HK-2 (cell line): ENCODE measurements around the gene KRCC1.
"Not testable (repeated sequence)": the region's sequence is repeated elsewhere in the genome, so short reads cannot be mapped to it uniquely, and the experiment has no call there.

ENCODE experiments used
- DNase-seq: peaks from one replicate; pipeline ENCODE4 v3.0.0-alpha.2; 2018; ENCODE audit not compliant: unreplicated experiment

The KRCC1 gene

GRCh38 chr2:88042476-88042875 is 13.1 kb downstream of the KRCC1 start:
- no peak for DNase-seq

GRCh38 chr2:88038263-88039105 is 17.1 kb downstream of the KRCC1 start:
- DNase-seq, result no peak

- no peak for DNase-seq
Measured at GRCh38 chr2:88036606-88037005, 19.0 kb downstream of the KRCC1 start.

GRCh38 chr2:88036182-88036581 is 19.4 kb downstream of the KRCC1 start:
- no peak for DNase-seq

- no peak for DNase-seq
Measured at GRCh38 chr2:88032070-88032702, 23.4 kb downstream of the KRCC1 start.

- no peak for DNase-seq
Measured at GRCh38 chr2:88028931-88029330, 26.7 kb downstream of the KRCC1 start.

- no peak for DNase-seq
Measured at GRCh38 chr2:88027697-88028389, 27.7 kb downstream of the KRCC1 start.

GRCh38 chr2:88024509-88024908 is 31.1 kb downstream of the KRCC1 start:
- DNase-seq, result no peak

GRCh38 chr2:88022669-88022921 is 33.0 kb downstream of the KRCC1 start:
- no peak for DNase-seq

- no peak for DNase-seq
Measured at GRCh38 chr2:88019985-88020384, 35.6 kb downstream of the KRCC1 start.

GRCh38 chr2:88018909-88019308 is 36.7 kb downstream of the KRCC1 start:
- DNase-seq, result no peak

GRCh38 chr2:88018077-88018805 is 37.3 kb downstream of the KRCC1 start:
- not testable (repeated sequence) for DNase-seq

GRCh38 chr2:88017780-88018038 is 37.9 kb downstream of the KRCC1 start:
- not testable (repeated sequence) for DNase-seq

- no peak for DNase-seq
Measured at GRCh38 chr2:88016960-88017779, 38.4 kb downstream of the KRCC1 start.

- peak; percentile 84 for DNase-seq
Measured at GRCh38 chr2:88016086-88016959, 39.3 kb downstream of the KRCC1 start, which contains the start of gene RNU2-63P. Gene RNU2-63P (minus strand): TSS chr2:88016547.

- no peak for DNase-seq
Measured at GRCh38 chr2:88011011-88011410, 44.6 kb downstream of the KRCC1 start.

- no peak for DNase-seq
Measured at GRCh38 chr2:88010136-88010535, 45.4 kb downstream of the KRCC1 start.

GRCh38 chr2:88006912-88007439 is 48.6 kb downstream of the KRCC1 start:
- no peak for DNase-seq

GRCh38 chr2:88005776-88006175 is 49.8 kb downstream of the KRCC1 start:
- no peak for DNase-seq

- DNase-seq, result no peak
Measured at GRCh38 chr2:88003074-88003755, 52.4 kb downstream of the KRCC1 start.
